Loucy (cell line): ENCODE results near the gene YBX3.

Source experiments
- H2AFZ ChIP-seq: fragments of 200-600 bp; sonication (generic); 2 replicates; pipeline ENCODE4 v1.6.0; 2016; ENCODE audit warnings: antibody characterized with exemption, mild to moderate bottlenecking, low read length, moderate library complexity
- H3F3A ChIP-seq: fragments of 200-600 bp; 2 replicates; pipeline ENCODE4 v1.6.0; 2016; ENCODE audit warnings: antibody characterized with exemption, low read depth, mild to moderate bottlenecking
- H3K27me3 ChIP-seq: fragments of 200-600 bp; sonication (generic); 2 replicates; pipeline ENCODE4 v1.6.1; 2014; ENCODE audit warnings: low read length, mild to moderate bottlenecking; ENCODE audit not compliant: insufficient read depth, poor library complexity, severe bottlenecking
- H3K36me3 ChIP-seq: fragments of 200-600 bp; sonication (generic); 2 replicates; pipeline ENCODE4 v1.6.1; 2016; ENCODE audit warnings: low read length; ENCODE audit not compliant: insufficient read depth
- H3K4me1 ChIP-seq: fragments of 200-600 bp; sonication (generic); 2 replicates; pipeline ENCODE4 v1.5.1; 2014; ENCODE audit warnings: low read length, mild to moderate bottlenecking; ENCODE audit not compliant: insufficient read depth, poor library complexity, severe bottlenecking
- H3K4me2 ChIP-seq: fragments of 200-600 bp; sonication (generic); 2 replicates; pipeline ENCODE4 v1.6.0; 2014; ENCODE audit warnings: antibody characterized with exemption, low read length, low read depth, mild to moderate bottlenecking; ENCODE audit not compliant: poor library complexity, severe bottlenecking
- H3K4me3 ChIP-seq: fragments of 200-600 bp; sonication (generic); 2 replicates; pipeline ENCODE4 v1.5.1; 2014; ENCODE audit warnings: low read length, mild to moderate bottlenecking, mixed read lengths; ENCODE audit not compliant: poor library complexity, severe bottlenecking
- H3K79me2 ChIP-seq: fragments of 200-600 bp; sonication (generic); 2 replicates; pipeline ENCODE4 v1.6.1; 2014; ENCODE audit warnings: low read length; ENCODE audit not compliant: insufficient read depth
- H3K9ac ChIP-seq: fragments of 200-600 bp; sonication (generic); 2 replicates; pipeline ENCODE4 v1.6.0; 2014; ENCODE audit warnings: mild to moderate bottlenecking, low read depth, low read length, moderate library complexity; ENCODE audit not compliant: poor library complexity, severe bottlenecking
- H3K9me2 ChIP-seq: fragments of 200-600 bp; sonication (generic); replicated peaks from 2 replicates; pipeline ENCODE4 v1.6.1; 2016; ENCODE audit warnings: low read depth, low read length, mixed read lengths
- H3K9me3 ChIP-seq: fragments of 200-600 bp; sonication (generic); 2 replicates; pipeline ENCODE4 v1.6.1; 2014; ENCODE audit warnings: mild to moderate bottlenecking, antibody characterized with exemption, low read length, low read depth; ENCODE audit not compliant: insufficient read depth
- H4K20me1 ChIP-seq: fragments of 200-600 bp; sonication (generic); 2 replicates; pipeline ENCODE4 v1.6.0; 2014; ENCODE audit warnings: antibody characterized with exemption, low read length, mild to moderate bottlenecking; ENCODE audit not compliant: insufficient read depth, poor library complexity, severe bottlenecking
- CTCF ChIP-seq: fragments of 200-600 bp; sonication (generic); conservative IDR thresholded peaks from 2 replicates; pipeline ENCODE4 v1.5.1; 2014; ENCODE audit warnings: mild to moderate bottlenecking, antibody characterized with exemption, low read length
- EZH2phosphoT487 ChIP-seq: fragments of 200-600 bp; IDR thresholded peaks from 2 replicates; pipeline ENCODE4 v1.6.1; 2018; ENCODE audit warnings: antibody characterized with exemption, mild to moderate bottlenecking, moderate library complexity, borderline replicate concordance

Gene YBX3

GRCh38 chr12:10661338-10661737 is 61.8 kb downstream of the YBX3 start:
- peaks cover 11% of the 10 kb centered on the region for H3K4me1 ChIP-seq
- H4K20me1 ChIP-seq, result no peaks in the 10 kb centered on the region
- peaks cover 7% of the 10 kb centered on the region; the same call in 1 of the 2 replicates for H3K79me2 ChIP-seq
- no peaks in the 10 kb centered on the region for H3K9me3 ChIP-seq
- H3K4me3 ChIP-seq, result no peak overlapping the region
- no peak overlapping the region for H2AFZ ChIP-seq
- H3K4me2 ChIP-seq, result no peak overlapping the region
- H3K27me3 ChIP-seq, result no peaks in the 10 kb centered on the region
- H3F3A ChIP-seq, result no peaks in the 10 kb centered on the region
- no peak for TF ChIP-seq CTCF
- no peak for TF ChIP-seq EZH2phosphoT487
- no peak overlapping the region for H3K9ac ChIP-seq
- H3K36me3 ChIP-seq, result no peaks in the 10 kb centered on the region
- H3K9me2 ChIP-seq, result no peaks in the 10 kb centered on the region

GRCh38 chr12:10654003-10654402 is 69.1 kb downstream of the YBX3 start:
- TF ChIP-seq CTCF (no peak), EZH2phosphoT487 (no peak)
- H3K4me2 ChIP-seq, result no peak overlapping the region
- no peaks in the 10 kb centered on the region for H3K27me3 ChIP-seq
- H3K9ac ChIP-seq, result no peak overlapping the region
- H4K20me1 ChIP-seq, result no peaks in the 10 kb centered on the region
- no peak overlapping the region for H2AFZ ChIP-seq
- H3K79me2 ChIP-seq, result no peaks in the 10 kb centered on the region
- no peaks in the 10 kb centered on the region for H3K36me3 ChIP-seq
- no peaks in the 10 kb centered on the region for H3K9me3 ChIP-seq
- no peaks in the 10 kb centered on the region for H3K4me1 ChIP-seq
- H3F3A ChIP-seq, result no peaks in the 10 kb centered on the region
- no peak overlapping the region for H3K4me3 ChIP-seq
- no peaks in the 10 kb centered on the region for H3K9me2 ChIP-seq

- no peaks in the 10 kb centered on the region for H4K20me1 ChIP-seq
- no peaks in the 10 kb centered on the region for H3K9me2 ChIP-seq
- H3K27me3 ChIP-seq, result no peaks in the 10 kb centered on the region
- H3K4me1 ChIP-seq, result no peaks in the 10 kb centered on the region
- H3K79me2 ChIP-seq, result no peaks in the 10 kb centered on the region
- H3K4me2 ChIP-seq, result no peak overlapping the region
- no peaks in the 10 kb centered on the region for H3F3A ChIP-seq
- peaks cover 3% of the 10 kb centered on the region; the same call in 1 of the 2 replicates for H3K9me3 ChIP-seq
- no peak overlapping the region for H2AFZ ChIP-seq
- H3K36me3 ChIP-seq, result no peaks in the 10 kb centered on the region
- H3K9ac ChIP-seq, result no peak overlapping the region
- TF ChIP-seq EZH2phosphoT487 (no peak), CTCF (no peak)
- no peak overlapping the region for H3K4me3 ChIP-seq
These were observed 70.9 kb downstream of the YBX3 start for GRCh38 chr12:10652192-10652591.
